NT2/D1 (cell line): ENCODE data around the gene ABHD12.

Experiments
- DNase-seq: peaks from one replicate; pipeline ENCODE4 v3.0.0-alpha.2; 2011; ENCODE audit warnings: low read depth, low spot score
- H3K27me3 ChIP-seq: 2 replicates; pipeline ENCODE4 v1.6.0; 2011; ENCODE audit warnings: mild to moderate bottlenecking; ENCODE audit not compliant: insufficient read length, insufficient read depth
- H3K36me3 ChIP-seq: 2 replicates; pipeline ENCODE4 v1.6.1; 2011; ENCODE audit warnings: mild to moderate bottlenecking, low read length, mixed read lengths; ENCODE audit not compliant: insufficient read depth, insufficient read length
- H3K4me1 ChIP-seq: 2 replicates; pipeline ENCODE4 v1.5.1; 2011; ENCODE audit not compliant: insufficient read depth, insufficient read length
- H3K4me3 ChIP-seq: 2 replicates; pipeline ENCODE4 v1.5.1; 2011; ENCODE audit warnings: low read depth; ENCODE audit not compliant: insufficient read length
- H3K9ac ChIP-seq: 2 replicates; pipeline ENCODE4 v1.6.0; 2011; ENCODE audit warnings: low read depth; ENCODE audit not compliant: insufficient read length
- H3K9me3 ChIP-seq: 2 replicates; pipeline ENCODE4 v1.5.1; 2011; ENCODE audit warnings: mild to moderate bottlenecking, low read length; ENCODE audit not compliant: insufficient read depth
- SUZ12 ChIP-seq: IDR thresholded peaks from 2 replicates; pipeline ENCODE4 v1.6.1; 2011; ENCODE audit not compliant: insufficient read length, insufficient read depth; ENCODE audit errors: extremely low read depth
- YY1 ChIP-seq: IDR thresholded peaks from 2 replicates; pipeline ENCODE4 v1.6.1; 2011; ENCODE audit not compliant: insufficient read length, insufficient read depth
- ZNF274 ChIP-seq: IDR thresholded peaks from 2 replicates; pipeline ENCODE4 v1.6.1; 2011; ENCODE audit warnings: mild to moderate bottlenecking, low read depth, low read length

The ABHD12 gene

DNA sequence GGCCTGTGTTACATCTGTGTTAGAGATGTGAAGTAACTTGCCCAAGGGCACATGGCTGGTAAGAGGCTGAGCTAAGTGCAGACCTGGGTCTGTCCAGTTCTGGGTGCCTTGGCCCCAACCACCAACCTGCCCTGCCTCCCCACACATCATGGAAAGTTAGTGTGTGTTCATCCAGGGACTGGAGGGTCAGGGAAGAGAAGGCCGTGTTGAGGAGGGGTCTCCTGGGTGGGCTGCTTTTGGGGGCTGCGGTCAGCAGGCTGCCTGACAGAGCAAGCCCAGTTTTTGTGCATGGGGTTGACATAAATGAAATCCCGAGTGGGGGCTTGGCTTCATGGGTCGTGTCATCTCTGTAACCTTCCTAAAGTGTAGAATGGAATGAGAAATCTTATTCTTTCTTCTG is 131.8 kb downstream of the ABHD12 start:
- no peak for DNase-seq
- no peaks in the 10 kb centered on the region for H3K27me3 ChIP-seq
- peaks cover 3% of the 10 kb centered on the region for H3K4me1 ChIP-seq
- H3K9me3 ChIP-seq, result peaks cover 14% of the 10 kb centered on the region; the same call in 1 of the 2 replicates
- TF ChIP-seq YY1, result no peak
- no peak for TF ChIP-seq ZNF274
- TF ChIP-seq SUZ12, result no peak
- no peak overlapping the region for H3K9ac ChIP-seq
- peaks cover 58% of the 10 kb centered on the region for H3K36me3 ChIP-seq
- H3K4me3 ChIP-seq, result no peak overlapping the region

DNA sequence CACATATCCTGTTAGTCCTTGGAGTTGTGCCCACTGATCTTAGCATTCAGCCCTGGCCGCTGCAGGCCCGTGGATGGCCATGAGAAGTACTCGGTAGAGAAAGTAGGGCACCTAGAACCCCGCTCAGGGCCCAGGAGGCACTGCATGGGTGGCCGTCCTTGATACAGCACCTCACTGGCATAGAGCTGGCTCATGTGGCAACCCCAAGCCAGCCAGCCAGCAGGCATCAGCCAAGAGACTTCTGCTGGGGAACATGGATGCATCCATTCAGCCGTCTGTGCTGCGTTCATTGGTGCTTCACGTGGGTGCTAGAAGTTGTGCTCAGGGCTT is 132.2 kb downstream of the ABHD12 start:
- TF ChIP-seq YY1, result no peak
- no peak for TF ChIP-seq SUZ12
- no peak for TF ChIP-seq ZNF274
- Histone ChIP-seq H3K9ac (no peak overlapping the region), H3K36me3 (peaks cover 58% of the 10 kb centered on the region), H3K9me3 (peaks cover 14% of the 10 kb centered on the region; the same call in 1 of the 2 replicates), H3K4me1 (peaks cover 3% of the 10 kb centered on the region), H3K27me3 (no peaks in the 10 kb centered on the region), H3K4me3 (no peak overlapping the region)
- DNase-seq, result no peak

- TF ChIP-seq ZNF274, result no peak
- no peak for TF ChIP-seq YY1
- TF ChIP-seq SUZ12, result no peak
- H3K36me3 ChIP-seq, result peaks cover 58% of the 10 kb centered on the region
These were observed 132.7 kb downstream of the ABHD12 start for GRCh38 chr20:25257756-25258475.

DNA sequence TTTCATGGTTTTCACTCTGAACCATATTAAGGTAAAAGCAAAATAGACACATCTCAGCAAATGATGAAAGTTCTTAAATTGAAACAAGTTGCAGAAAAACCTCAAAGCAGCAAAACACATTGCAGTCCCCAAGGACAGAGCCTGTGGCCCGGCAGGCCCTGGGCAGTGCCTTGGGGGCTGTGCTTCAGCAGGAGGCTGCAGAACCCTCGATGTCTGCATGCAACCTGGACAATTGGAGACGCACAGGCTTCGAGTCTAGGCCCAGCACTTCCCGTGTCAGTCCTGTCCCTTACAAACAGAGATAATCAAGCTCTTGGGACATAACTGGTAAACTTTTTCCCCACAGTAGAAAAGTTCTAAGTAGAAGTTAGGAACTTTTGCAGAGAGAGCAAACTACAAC is 133.5 kb downstream of the ABHD12 start:
- Histone ChIP-seq H3K36me3 (peaks cover 63% of the 10 kb centered on the region), H3K4me1 (peaks cover 3% of the 10 kb centered on the region), H3K27me3 (no peaks in the 10 kb centered on the region), H3K4me3 (no peak overlapping the region), H3K9ac (no peak overlapping the region), H3K9me3 (peaks cover 14% of the 10 kb centered on the region; the same call in 1 of the 2 replicates)
- DNase-seq, result no peak
- TF ChIP-seq YY1 (no peak), SUZ12 (no peak), ZNF274 (no peak)

More at GRCh38 chr20:25257756-25258475, 132.7 kb downstream of the ABHD12 start:
- H3K9ac ChIP-seq, result no peak overlapping the region
- H3K27me3 ChIP-seq, result no peaks in the 10 kb centered on the region
- H3K4me3 ChIP-seq, result no peak overlapping the region
- peaks cover 3% of the 10 kb centered on the region for H3K4me1 ChIP-seq
- DNase-seq, result no peak
- peaks cover 14% of the 10 kb centered on the region; the same call in 1 of the 2 replicates for H3K9me3 ChIP-seq

GRCh38 chr20:25256226-25256859 is 134.3 kb downstream of the ABHD12 start:
- Histone ChIP-seq H3K4me3 (no peak overlapping the region), H3K4me1 (peaks cover 3% of the 10 kb centered on the region), H3K9me3 (peaks cover 14% of the 10 kb centered on the region; the same call in 1 of the 2 replicates), H3K27me3 (no peaks in the 10 kb centered on the region), H3K9ac (no peak overlapping the region), H3K36me3 (peaks cover 63% of the 10 kb centered on the region)
- DNase-seq, result no peak
- no peak for TF ChIP-seq ZNF274
- TF ChIP-seq YY1, result no peak
- no peak for TF ChIP-seq SUZ12

- TF ChIP-seq SUZ12 (no peak), YY1 (no peak), ZNF274 (no peak)
- DNase-seq, result no peak
- H3K27me3 ChIP-seq, result no peaks in the 10 kb centered on the region
- peaks cover 7% of the 10 kb centered on the region; the same call in 1 of the 2 replicates for H3K9me3 ChIP-seq
- no peak overlapping the region for H3K4me3 ChIP-seq
- H3K9ac ChIP-seq, result no peak overlapping the region
- H3K4me1 ChIP-seq, result peaks cover 3% of the 10 kb centered on the region
- H3K36me3 ChIP-seq, result peaks cover 63% of the 10 kb centered on the region
These were observed 135.5 kb downstream of the ABHD12 start for GRCh38 chr20:25254986-25255680.

DNA sequence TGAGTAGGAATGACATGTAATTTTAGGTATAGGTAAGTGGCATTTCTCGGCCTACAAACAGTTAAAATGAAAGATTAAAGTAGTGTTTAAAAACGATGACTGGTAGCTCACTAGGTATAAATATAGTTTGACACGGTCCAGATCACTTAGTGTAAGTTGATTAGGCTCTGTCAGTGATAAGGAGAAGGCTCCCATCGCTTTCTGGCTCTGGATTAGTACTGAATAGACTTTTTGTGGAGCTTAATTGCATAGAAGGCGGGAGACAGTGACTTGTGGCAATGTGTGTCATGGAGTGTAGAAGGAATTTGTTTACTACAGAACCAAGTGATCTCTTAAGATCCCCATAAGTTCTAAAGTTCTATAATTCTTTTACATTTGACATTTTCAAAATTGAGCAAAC is 136.1 kb downstream of the ABHD12 start:
- H3K36me3 ChIP-seq, result peaks cover 57% of the 10 kb centered on the region
- peaks cover 3% of the 10 kb centered on the region for H3K4me1 ChIP-seq
- 0 out of 2 replicates have a peak, but pooled peaks cover 2% of the 10 kb centered on the region for H3K9me3 ChIP-seq
- no peaks in the 10 kb centered on the region for H3K27me3 ChIP-seq
- DNase-seq, result no peak
- H3K4me3 ChIP-seq, result no peak overlapping the region
- no peak overlapping the region for H3K9ac ChIP-seq
- no peak for TF ChIP-seq ZNF274
- TF ChIP-seq SUZ12, result no peak
- no peak for TF ChIP-seq YY1
